Activated CD4-positive, alpha-beta memory T cell treated with anti-CD3 and anti-CD28 coated beads for 36 hours (primary cell): Measurements from ENCODE around the gene ZNF575. TPM values are rescaled to one million over a fixed set of nuclear protein-coding genes. Genes with fewer than 3 reads are reported as not detected.

Experiments
- CTCF ChIA-PET: fragments of 350-600 bp; sonication (Branson Sonifier 250); formaldehyde crosslinking; loops from one replicate; lab custom pipeline; 2021; ENCODE audit warnings: antibody characterized with exemption, inconsistent platforms; lab: Charles Lee
- POLR2A ChIA-PET: fragments of 350-600 bp; sonication (Branson Sonifier 250); formaldehyde crosslinking; loops from one replicate; lab custom pipeline; 2021; ENCODE audit warnings: antibody characterized with exemption; lab: Charles Lee
- DNase-seq: peaks from one replicate; pipeline ENCODE4 v3.0.0-alpha.2; 2020
- H3K27ac Mint-ChIP-seq: one replicate; pipeline ENCODE4 v1.8.0; 2021; ENCODE audit warnings: mixed read lengths
- H3K27me3 Mint-ChIP-seq: one replicate; pipeline ENCODE4 v1.8.0; 2021; ENCODE audit warnings: mixed read lengths
- H3K36me3 Mint-ChIP-seq: one replicate; pipeline ENCODE4 v1.8.0; 2021; ENCODE audit warnings: mixed read lengths
- H3K4me1 Mint-ChIP-seq: one replicate; pipeline ENCODE4 v1.8.0; 2021; ENCODE audit warnings: low read depth, mixed read lengths
- H3K4me3 Mint-ChIP-seq: one replicate; pipeline ENCODE4 v1.8.0; 2021; ENCODE audit warnings: mild to moderate bottlenecking, mixed read lengths
- H3K9me3 Mint-ChIP-seq: one replicate; pipeline ENCODE4 v1.8.0; 2021; ENCODE audit warnings: mixed read lengths
- intact Hi-C: fragments of 100-400 bp; cut with micrococcal nuclease; formaldehyde crosslinking; loops from one replicate; pipeline ENCODE4 v1.15.1; 2023
- total RNA-seq, 2 experiments: library from RNA; stranded (reverse); gene quantifications; one replicate each; pipeline ENCODE4 v1.2.3, GENCODE V29; 2021

ZNF575 gene
- total RNA-seq, 2 experiments from 2014 or later, result 3.1 to 3.7 TPM

DNA sequence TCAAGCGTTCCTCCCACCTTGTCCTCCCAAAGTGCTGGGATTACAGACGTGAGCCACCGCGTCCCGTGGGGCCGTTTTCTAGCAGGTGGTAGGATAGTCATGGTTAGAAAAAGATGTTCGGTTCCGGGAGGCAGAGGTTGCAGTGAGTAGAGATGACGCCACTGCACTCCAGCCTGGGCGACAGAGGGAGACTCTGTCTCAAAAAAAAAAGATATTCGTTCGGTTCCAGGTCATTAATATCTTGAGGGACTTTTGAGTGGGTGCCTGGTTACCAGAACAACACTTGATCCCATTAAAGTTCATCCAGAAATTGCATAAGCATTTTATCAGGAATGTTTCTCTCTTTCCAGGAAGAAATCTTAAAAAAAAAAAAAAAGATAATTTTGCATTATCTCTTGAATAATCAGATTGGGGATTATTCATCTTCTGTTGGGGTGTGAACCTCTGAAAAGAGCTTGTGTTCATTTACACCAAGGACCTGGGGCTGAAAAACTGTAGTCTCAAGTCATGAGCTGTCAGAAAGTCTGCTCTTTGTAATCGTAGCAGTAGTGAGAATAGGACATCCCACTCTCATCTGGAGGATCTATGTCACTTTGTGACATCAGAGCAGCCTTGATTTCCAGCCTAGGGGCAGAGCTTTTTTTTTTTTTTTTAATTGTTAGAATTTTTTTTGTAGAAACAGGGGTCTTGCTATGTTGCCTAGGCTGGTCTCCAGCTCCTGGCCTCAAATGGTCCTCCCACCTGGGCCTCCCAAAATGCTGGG is 4.9 kb upstream of the ZNF575 start:
- CTCF ChIA-PET, result interaction anchor here (0.8 to 2.9 kb wide), 7 partner anchors 9 to 140 kb away, joined by 3 to 17 read pairs (median 9); partner anchors contain the start of genes IRGQ and ZNF576
- H3K4me1 Mint-ChIP-seq, result peaks cover 30% of the 10 kb centered on the region
- H3K36me3 Mint-ChIP-seq, result peaks cover 7% of the 10 kb centered on the region
- DNase-seq, result peak; percentile 33
- intact Hi-C loops, result loop anchor here (2.0 to 5.0 kb wide), 2 partner anchors 23 to 224 kb away; partner anchors contain the start of genes PHLDB3 and SMG9
- no peaks in the 10 kb centered on the region for H3K9me3 Mint-ChIP-seq
- POLR2A ChIA-PET, result interaction anchor here (0.5 to 1.5 kb wide), 9 partner anchors 8 to 237 kb away, joined by 3 to 8 read pairs (median 3); partner anchors contain the start of genes IRGQ and ZNF576
- peak overlapping the region; percentile 50 for H3K4me3 Mint-ChIP-seq
- peak overlapping the region; percentile 98 for H3K27ac Mint-ChIP-seq
- H3K27me3 Mint-ChIP-seq, result no peaks in the 10 kb centered on the region

GRCh38 chr19:43532571-43532961 is 422 bp upstream of the ZNF575 start:
- ChIA-PET CTCF (interaction anchor here (0.8 to 7.9 kb wide), 8 partner anchors 12 to 136 kb away, joined by 3 to 79 read pairs (median 6); partner anchors contain the start of genes IRGQ and ZNF576), POLR2A (interaction anchor here (1.0 to 2.1 kb wide), 5 partner anchors 14 to 233 kb away, joined by 3 to 14 read pairs (median 5); partner anchors contain the start of genes IRGQ and ZNF576)
- intact Hi-C loops, result loop anchor here (2.0 kb wide), 3 partner anchors 30 to 86 kb away; partner anchors contain the start of genes PINLYP, XRCC1 and ZNF428
- no peaks in the 10 kb centered on the region for H3K9me3 Mint-ChIP-seq
- peaks cover 26% of the 10 kb centered on the region for H3K4me1 Mint-ChIP-seq
- H3K27ac Mint-ChIP-seq, result peak overlapping the region; percentile 94
- peak overlapping the region; percentile 82 for H3K4me3 Mint-ChIP-seq
- H3K27me3 Mint-ChIP-seq, result no peaks in the 10 kb centered on the region
- no peak for DNase-seq
- H3K36me3 Mint-ChIP-seq, result peaks cover 5% of the 10 kb centered on the region

- ChIA-PET CTCF (interaction anchor here (0.8 to 7.9 kb wide), 10 partner anchors 13 to 135 kb away, joined by 3 to 79 read pairs (median 4); partner anchors contain the start of genes PHLDB3 and XRCC1), POLR2A (interaction anchor here (0.5 to 2.1 kb wide), 7 partner anchors 9 to 70 kb away, joined by 3 to 14 read pairs (median 5); partner anchors contain the start of genes IRGQ, PHLDB3 and ZNF576)
- peaks cover 18% of the 10 kb centered on the region for H3K4me1 Mint-ChIP-seq
- DNase-seq, result peak; percentile 98
- intact Hi-C loops, result loop anchor here (1.0 to 2.0 kb wide), 6 partner anchors 29 to 135 kb away; partner anchors contain the start of genes IRGQ, PINLYP, XRCC1 and ZNF428
- H3K36me3 Mint-ChIP-seq, result peaks cover 13% of the 10 kb centered on the region
- no peaks in the 10 kb centered on the region for H3K27me3 Mint-ChIP-seq
- peak overlapping the region; percentile 82 for H3K4me3 Mint-ChIP-seq
- H3K9me3 Mint-ChIP-seq, result peaks cover 5% of the 10 kb centered on the region
- peak overlapping the region; percentile 89 for H3K27ac Mint-ChIP-seq
Measured at GRCh38 chr19:43533546-43534304, 737 bp downstream of the ZNF575 start.

DNA sequence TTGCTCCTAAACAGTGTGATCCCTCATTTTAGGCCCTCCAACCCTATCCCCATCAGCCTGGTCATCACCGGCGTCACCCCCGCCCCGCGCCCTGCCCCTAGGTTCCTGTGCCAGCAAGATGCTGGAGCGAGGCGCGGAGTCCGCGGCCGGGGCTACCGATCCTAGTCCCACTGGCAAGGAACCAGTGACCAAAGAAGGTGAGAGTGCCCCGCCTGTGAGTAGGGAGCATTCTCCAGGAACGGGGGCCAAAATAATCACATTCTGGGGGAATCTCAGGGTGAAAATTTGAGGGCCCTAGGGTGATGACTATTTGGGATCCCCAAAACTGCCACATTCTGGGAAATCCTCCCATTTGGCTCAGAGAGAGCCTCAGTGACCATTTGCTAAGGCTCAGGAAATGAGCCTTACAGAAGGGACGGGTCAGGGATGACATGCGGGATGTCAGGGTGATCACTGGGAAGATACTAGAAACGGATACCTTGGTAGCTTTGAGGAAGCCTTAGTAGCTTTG is 1.4 kb downstream of the ZNF575 start:
- POLR2A ChIA-PET, result interaction anchor here (0.6 to 1.0 kb wide), 3 partner anchors 9 to 60 kb away, joined by 3 to 6 read pairs (median 4); partner anchors contain the start of gene PHLDB3
- CTCF ChIA-PET, result interaction anchor here (0.9 to 7.9 kb wide), 7 partner anchors 10 to 60 kb away, joined by 3 to 79 read pairs (median 6); partner anchors contain the start of genes PHLDB3 and XRCC1
- Mint-ChIP-seq H3K4me1 (peaks cover 18% of the 10 kb centered on the region), H3K36me3 (peaks cover 20% of the 10 kb centered on the region), H3K4me3 (peak overlapping the region; percentile 82), H3K27me3 (no peaks in the 10 kb centered on the region), H3K27ac (peak overlapping the region; percentile 67), H3K9me3 (peaks cover 10% of the 10 kb centered on the region)
- DNase-seq, result no peak
- intact Hi-C loops, result no loop called here

DNA sequence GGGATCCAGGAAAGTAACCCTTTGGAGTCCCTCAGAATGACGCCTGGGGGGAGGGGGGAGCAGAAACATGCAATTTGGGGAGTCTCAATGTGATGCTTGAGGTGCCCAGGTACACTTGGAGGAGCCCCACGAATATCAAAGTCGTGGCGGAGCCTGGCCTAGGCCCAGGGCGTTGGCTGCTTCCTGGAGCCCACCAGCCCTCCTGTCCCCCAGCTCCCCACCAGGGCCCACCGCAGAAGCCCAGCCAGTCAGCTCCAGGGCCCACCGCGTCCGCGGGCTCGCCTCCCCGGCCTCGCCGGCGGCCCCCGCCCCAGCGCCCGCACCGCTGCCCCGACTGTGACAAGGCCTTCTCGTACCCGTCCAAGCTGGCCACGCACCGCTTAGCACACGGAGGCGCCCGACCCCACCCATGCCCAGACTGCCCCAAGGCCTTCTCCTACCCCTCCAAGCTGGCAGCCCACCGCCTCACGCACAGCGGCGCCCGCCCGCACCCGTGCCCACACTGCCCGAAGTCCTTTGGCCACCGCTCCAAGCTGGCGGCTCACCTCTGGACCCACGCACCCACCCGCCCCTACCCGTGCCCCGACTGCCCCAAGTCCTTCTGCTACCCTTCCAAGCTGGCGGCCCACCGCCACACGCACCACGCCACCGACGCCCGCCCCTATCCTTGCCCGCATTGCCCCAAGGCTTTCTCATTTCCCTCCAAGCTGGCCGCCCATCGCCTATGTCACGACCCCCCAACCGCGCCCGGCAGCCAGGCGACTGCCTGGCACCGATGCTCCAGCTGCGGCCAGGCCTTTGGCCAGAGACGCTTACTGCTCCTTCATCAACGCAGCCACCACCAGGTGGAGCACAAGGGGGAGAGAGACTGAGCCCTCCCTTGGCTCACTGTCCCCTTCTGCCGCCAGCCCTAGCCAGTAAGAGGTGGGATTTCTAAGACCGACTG is 2.1 kb downstream of the ZNF575 start:
- DNase-seq, result peak; percentile 38
- Mint-ChIP-seq H3K27ac (peak overlapping the region; percentile 49), H3K4me3 (no peak overlapping the region), H3K9me3 (peaks cover 11% of the 10 kb centered on the region), H3K4me1 (peaks cover 18% of the 10 kb centered on the region), H3K36me3 (peaks cover 25% of the 10 kb centered on the region), H3K27me3 (no peaks in the 10 kb centered on the region)
- CTCF ChIA-PET, result interaction anchor here (0.9 to 7.9 kb wide), 9 partner anchors 10 to 274 kb away, joined by 3 to 79 read pairs (median 6); partner anchors contain the start of gene XRCC1
- POLR2A ChIA-PET, result interaction anchor here (0.6 to 1.0 kb wide), 3 partner anchors 10 to 60 kb away, joined by 3 to 4 read pairs (median 3); no protein-coding TSS in a partner anchor
- intact Hi-C loops, result no loop called here

GRCh38 chr19:43538922-43539321 is 5.9 kb downstream of the ZNF575 start:
- Mint-ChIP-seq H3K36me3 (peaks cover 33% of the 10 kb centered on the region), H3K4me3 (no peak overlapping the region), H3K27me3 (no peaks in the 10 kb centered on the region), H3K4me1 (peaks cover 7% of the 10 kb centered on the region), H3K27ac (no peak overlapping the region), H3K9me3 (peaks cover 11% of the 10 kb centered on the region)
- intact Hi-C loops, result no loop called here
- CTCF ChIA-PET, result no interaction called here
- DNase-seq, result no peak
- POLR2A ChIA-PET, result no interaction called here

GRCh38 chr19:43540381-43540780 is 7.4 kb downstream of the ZNF575 start:
- CTCF ChIA-PET, result interaction anchor here (1.2 kb wide), 1 partner anchor 54 kb away, joined by 4 read pairs; no protein-coding TSS in a partner anchor
- no peak overlapping the region for H3K27ac Mint-ChIP-seq
- H3K4me3 Mint-ChIP-seq, result no peak overlapping the region
- H3K27me3 Mint-ChIP-seq, result no peaks in the 10 kb centered on the region
- POLR2A ChIA-PET, result no interaction called here
- H3K4me1 Mint-ChIP-seq, result peaks cover 2% of the 10 kb centered on the region
- intact Hi-C loops, result no loop called here
- peaks cover 11% of the 10 kb centered on the region for H3K9me3 Mint-ChIP-seq
- no peak for DNase-seq
- peaks cover 42% of the 10 kb centered on the region for H3K36me3 Mint-ChIP-seq

DNA sequence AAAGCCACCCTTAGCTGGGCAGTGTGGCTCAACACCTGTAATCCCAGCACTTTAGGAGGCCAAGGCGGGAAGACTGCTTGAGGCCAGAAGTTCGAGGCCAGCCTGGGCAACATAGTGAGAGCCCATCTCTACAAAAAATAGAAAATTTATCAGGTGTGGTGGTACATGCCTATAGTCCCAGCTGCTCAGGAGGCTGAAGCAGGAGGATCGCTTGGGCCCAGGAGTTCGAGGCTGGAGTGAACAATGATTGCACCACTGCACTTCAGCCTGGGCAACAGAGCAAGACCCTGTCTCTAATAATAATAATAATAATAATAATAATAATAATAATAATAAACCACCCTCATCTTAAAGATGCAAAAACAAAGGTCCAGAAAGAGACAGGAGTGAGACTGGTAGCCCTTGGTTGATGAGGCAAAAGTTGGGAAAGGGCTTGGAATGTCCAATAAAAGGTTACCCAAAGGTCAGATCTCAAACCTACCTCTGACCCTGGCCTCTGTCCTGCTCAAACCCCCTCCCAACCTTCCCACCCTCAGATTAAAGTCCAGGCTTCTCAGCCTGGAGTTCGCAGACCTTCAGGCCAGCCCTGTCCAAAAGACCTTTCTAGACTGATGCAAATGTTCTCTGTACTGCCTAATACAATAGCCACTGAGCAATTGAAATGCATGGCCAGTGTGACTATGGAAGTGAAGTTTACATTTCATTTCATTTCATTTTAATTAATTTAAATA is 9.1 kb downstream of the ZNF575 start:
- Mint-ChIP-seq H3K36me3 (peaks cover 41% of the 10 kb centered on the region), H3K27me3 (no peaks in the 10 kb centered on the region), H3K9me3 (peaks cover 11% of the 10 kb centered on the region), H3K27ac (no peak overlapping the region), H3K4me3 (no peak overlapping the region), H3K4me1 (no peaks in the 10 kb centered on the region)
- DNase-seq, result no peak
- CTCF ChIA-PET, result interaction anchor here (3.5 kb wide), 1 partner anchor 13 kb away, joined by 14 read pairs; no protein-coding TSS in a partner anchor
- intact Hi-C loops, result no loop called here
- POLR2A ChIA-PET, result no interaction called here

DNA sequence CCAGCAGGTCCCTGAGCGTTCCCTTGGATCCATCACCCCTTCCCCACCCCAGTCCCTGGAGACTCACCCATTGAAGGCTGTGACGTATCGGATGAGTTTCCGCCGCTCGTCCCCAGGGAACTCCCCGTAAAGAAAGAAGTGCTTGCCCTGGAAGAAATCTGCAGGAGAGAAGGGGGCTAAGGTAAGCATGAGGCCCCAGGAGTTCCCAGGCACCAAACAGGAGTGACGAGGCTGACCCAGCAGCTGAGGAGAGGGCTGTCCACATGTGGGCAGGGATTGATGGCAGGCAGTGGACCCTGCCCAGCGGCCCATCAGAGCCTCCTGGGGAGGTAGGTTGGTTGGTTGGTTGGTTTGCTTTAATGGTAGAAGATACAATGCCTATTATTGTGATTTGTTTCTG is 11.1 kb downstream of the ZNF575 start:
- intact Hi-C loops, result no loop called here
- ChIA-PET POLR2A (no interaction called here), CTCF (interaction anchor here (1.3 to 3.5 kb wide), 2 partner anchors 11 to 97 kb away, joined by 3 to 14 read pairs; no protein-coding TSS in a partner anchor)
- Mint-ChIP-seq H3K27me3 (no peaks in the 10 kb centered on the region), H3K27ac (no peak overlapping the region), H3K36me3 (peaks cover 28% of the 10 kb centered on the region), H3K4me3 (no peak overlapping the region), H3K9me3 (peaks cover 4% of the 10 kb centered on the region), H3K4me1 (no peaks in the 10 kb centered on the region)
- no peak for DNase-seq

- ChIA-PET CTCF (interaction anchor here (3.5 kb wide), 1 partner anchor 10 kb away, joined by 14 read pairs; no protein-coding TSS in a partner anchor), POLR2A (no interaction called here)
- DNase-seq, result no peak
- Mint-ChIP-seq H3K9me3 (no peaks in the 10 kb centered on the region), H3K4me3 (no peak overlapping the region), H3K27ac (no peak overlapping the region), H3K27me3 (no peaks in the 10 kb centered on the region), H3K4me1 (no peaks in the 10 kb centered on the region), H3K36me3 (peaks cover 19% of the 10 kb centered on the region)
- intact Hi-C loops, result no loop called here
Measured at GRCh38 chr19:43545276-43545675, 12.3 kb downstream of the ZNF575 start.
